SIG-M5 treated with dmso at 0.1 percent for 504 hours (cell line): ENCODE data around the gene NPIPB2.
"Not testable (repeated sequence)": the region's sequence is repeated elsewhere in the genome, so short reads cannot be mapped to it uniquely, and the experiment has no call there.

Experiments
- DNase-seq: peaks from one replicate; lab custom pipeline; 2025; ENCODE audit not compliant: unreplicated experiment; lab: John Stamatoyannopoulos, UW

The NPIPB2 gene

DNA sequence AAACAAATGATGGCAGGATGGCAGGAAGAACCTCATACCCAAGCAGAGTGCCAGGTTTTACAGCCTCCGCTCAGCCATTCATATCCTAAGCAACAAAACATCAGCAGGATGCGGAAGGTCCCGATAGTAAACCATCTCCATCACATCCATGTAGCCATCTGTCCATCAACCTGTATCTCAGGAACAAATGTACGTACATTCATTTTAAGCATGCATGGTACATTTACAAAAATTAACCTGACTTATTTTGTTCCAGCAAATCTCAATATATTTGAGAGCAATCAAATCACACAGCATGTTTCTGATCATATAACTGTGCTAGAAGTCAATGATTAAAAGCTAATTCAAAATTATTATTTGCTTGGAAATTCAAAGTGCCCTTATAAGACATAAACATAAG is at the start of gene NPIPB2:
Gene NPIPB2 (minus strand): TSS at position 101 of the 400 bp plus-strand sequence. CDS start 0 bp downstream, at position 101.
- not testable (repeated sequence) for DNase-seq

- no peak for DNase-seq
These were observed 49.0 kb upstream of the NPIPB2 start for GRCh38 chr16:11990702-11991390.

DNA sequence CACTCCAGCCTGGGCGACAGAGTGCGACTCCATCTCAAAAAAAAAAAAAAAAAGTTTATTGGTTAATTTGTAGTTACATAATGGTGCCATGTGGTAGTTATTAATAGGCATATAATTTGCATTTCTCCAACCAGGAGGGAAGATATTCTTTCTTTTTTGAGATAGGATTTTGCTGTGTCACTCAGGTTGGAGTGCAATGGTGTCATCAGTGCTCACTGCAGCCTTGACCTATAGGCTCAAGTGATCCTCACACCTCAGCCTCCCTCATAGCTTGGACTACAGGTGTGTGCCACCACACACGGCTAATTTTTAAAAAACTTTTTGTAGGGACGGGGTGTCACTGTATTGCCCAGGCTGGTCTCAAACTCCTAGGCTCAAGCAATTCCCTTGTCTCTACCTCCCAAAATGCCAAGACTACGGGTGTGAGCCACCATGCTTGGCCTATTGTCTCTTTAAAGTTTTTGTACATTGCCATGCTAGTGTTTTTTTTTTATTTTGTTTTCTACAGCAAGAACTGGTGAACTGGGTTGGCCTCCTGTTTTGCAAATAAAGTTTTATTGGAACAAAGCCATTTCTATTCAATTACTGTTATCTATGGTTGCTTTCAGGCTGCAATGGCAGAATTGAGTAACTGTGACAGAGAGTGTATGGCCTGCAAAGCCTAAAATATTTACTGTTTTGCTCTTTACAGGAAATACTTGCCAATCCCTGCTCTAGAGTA is 46.6 kb upstream of the NPIPB2 start:
- no peak for DNase-seq

GRCh38 chr16:11986521-11987057 is 44.7 kb upstream of the NPIPB2 start:
- no peak for DNase-seq

- DNase-seq, result no peak
These were observed 43.4 kb upstream of the NPIPB2 start for GRCh38 chr16:11985250-11985649.

DNA sequence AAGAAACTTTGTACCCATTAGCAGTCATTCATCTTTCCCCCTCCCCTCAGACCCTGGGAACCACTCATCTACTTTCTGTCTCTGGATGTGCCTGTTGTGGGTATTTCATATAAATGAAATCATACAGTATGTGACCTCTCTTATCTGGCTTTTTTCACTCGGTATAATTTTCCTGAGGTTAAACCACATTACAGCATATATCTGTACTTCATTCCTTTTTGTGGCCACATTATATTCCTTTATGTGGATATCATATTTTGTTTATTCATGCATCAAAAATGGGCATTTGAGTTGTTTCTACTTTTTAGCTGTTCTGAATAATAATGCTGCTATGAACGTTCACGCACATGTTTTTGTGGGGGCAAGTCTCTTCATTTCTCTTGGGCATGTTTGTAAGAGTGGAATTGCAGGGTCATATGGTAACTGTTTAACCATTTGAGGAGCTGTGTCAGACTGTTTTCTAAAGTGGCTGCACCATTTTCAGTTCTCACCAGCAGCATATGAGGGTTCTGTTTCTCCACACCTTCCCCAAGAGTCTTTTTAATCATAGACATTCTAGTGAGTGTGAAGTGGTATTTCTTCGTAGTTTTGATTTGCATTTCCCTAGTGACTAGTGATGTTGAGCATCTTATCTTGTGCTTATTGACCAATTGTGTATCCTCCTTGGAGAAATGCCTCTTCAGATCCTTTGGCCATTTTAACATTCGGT is 38.4 kb upstream of the NPIPB2 start:
- DNase-seq, result no peak

DNA sequence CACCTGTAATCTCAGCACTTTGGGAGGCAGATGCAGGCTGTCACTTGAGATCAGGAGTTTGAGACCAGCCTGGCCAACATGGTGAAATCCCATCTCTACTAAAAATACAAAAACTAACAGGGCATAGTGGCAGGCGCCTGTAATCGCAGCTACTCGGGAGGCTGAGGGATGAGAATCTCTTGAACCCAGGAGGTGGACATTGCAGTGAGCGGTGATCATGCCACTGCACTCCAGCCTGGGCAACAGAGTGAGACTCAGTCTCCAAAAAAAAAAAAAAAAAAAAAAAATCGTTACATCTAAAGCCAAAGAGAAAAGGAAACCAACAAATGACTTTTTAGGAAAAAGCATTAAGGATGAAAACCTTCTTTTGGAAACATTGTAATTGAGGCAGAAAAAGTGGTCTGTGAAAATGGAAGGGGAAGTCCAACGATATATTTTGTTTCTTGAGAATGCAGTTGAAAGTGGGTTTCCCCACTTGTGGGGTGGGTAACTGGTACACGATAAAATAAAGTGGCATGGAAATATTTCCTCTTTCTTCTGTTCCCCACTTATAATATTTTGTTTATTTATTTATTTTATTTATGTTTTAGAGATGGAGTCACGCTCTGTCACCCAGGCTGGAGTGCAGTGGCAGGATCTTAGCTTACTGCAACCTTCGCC is 37.3 kb upstream of the NPIPB2 start:
- no peak for DNase-seq

DNA sequence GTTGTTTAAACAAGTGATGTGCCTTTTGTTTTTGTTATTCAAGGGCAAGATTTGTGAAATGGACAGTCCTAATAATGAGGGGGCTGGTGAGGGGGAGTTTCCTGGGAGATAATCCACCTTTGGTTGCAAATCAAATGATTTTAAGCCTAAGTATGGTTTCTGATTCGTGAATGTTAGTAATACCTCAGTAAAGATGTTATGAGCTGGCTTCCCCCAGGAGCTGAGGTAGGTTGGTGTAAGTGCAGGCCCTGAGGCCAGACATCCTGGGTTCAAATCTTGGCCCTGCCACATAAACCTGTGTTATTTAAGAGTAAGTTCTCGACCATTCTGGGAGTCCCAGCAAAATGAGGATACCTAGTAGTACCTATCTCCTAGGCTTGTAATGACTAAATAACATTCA is 36.2 kb upstream of the NPIPB2 start:
- no peak for DNase-seq

DNA sequence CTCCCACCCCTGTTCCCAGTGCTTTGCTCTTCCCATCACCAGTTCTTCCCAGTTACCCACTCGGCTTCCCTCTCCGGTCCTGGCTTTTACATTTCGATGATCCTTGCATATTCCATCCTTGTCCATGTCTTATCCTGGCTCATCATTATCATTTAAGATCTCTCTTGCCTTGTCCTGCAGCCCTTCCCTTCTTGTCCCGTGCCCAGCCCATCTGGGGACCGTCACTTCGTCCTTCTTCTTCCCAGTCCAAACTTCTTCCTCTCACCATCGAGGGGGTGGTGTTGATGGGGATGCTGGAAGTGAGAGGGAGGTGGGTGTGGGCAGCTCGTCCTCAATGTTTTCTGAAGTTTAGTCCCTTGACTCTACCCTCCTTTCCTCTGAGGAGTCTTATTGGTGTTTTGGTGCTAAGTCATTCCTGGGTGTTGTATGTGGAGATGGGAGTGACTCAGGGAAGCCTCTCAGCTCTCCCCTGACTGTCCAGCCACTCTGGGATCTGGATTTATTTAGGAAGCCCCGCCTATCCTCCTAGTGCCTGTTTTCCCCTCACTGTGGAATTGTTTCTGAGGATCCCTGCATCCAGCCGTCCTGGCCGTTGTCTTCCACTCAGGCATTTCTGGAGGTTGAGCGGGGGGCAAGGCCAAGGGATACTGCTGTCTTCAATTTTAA is 35.7 kb upstream of the NPIPB2 start:
- peak; percentile 14 for DNase-seq

DNA sequence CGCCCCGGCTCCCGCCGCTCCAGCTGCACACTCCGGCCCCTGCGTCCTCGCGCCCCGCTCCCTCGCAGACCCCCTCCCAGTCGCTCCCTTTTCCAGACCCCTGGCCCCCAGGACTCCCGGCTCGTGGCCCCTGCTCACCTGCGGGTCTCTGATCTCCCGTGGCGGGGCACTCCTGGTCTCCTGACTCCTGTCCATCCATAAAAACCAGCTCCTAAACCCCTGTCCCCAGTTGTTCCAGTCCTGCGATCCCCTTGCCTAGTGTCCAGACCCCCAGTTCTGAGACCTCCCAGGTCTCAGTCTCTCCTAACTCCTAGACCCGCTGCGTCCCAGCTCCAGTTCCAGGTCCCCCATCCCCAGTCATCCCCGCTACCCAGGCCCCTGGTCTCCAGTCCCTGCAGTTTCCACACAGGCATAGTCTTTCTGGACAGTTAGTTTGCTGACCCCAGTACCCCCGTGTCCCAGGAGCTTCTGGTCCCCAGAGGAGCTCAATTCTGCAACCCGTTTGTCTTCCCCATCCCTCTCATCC is 35.1 kb upstream of the NPIPB2 start:
- no peak for DNase-seq

- DNase-seq, result no peak
These were observed 31.2 kb upstream of the NPIPB2 start for GRCh38 chr16:11973070-11973469.

- DNase-seq, result peak; percentile 11
These were observed 30.3 kb upstream of the NPIPB2 start for GRCh38 chr16:11972128-11972527.

DNA sequence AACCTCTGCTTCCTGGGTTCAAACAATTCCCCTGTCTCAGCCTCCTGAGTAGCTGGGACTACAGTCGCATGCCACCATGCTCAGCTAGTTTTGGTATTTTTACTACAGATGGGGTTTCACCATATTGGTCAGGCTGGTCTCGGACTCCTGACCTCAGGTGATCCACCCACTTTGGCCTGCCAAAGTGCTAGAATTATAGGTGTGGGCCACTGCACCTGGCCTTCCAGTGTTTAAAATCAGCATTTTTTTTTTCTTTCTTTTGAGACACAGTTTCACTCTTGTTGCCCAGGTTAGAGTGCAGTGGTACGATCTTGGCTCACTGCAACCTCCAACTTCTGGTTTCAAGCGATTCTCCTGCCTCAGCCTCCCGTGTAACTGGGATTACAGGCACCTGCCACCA is 28.4 kb upstream of the NPIPB2 start:
- DNase-seq, result not testable (repeated sequence)

DNA sequence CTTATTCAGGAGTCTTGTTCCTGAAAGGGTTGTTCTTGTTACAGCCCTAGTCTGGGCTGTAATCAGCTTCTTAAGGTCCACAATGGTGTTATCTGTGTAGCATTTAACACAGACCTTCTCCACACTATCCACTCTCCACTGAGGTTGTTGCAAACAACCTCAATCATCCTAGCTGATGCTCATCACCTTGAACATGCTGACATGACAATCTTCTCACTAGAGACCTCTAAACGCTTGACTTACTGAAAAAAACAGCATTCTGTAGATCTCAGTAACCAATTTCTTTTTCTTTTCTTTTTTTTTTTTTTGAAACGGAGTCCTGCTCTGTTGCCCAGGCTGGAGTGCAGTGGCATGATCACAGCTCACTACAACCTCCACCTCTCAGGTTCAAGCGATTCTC is 26.7 kb upstream of the NPIPB2 start:
- no peak for DNase-seq

- no peak for DNase-seq
These were observed 25.5 kb upstream of the NPIPB2 start for GRCh38 chr16:11967195-11967911.

GRCh38 chr16:11966173-11966572 is 24.3 kb upstream of the NPIPB2 start:
- peak; percentile 32 for DNase-seq

- no peak for DNase-seq
These were observed 23.1 kb upstream of the NPIPB2 start, which contains the start of gene TNFRSF17 for GRCh38 chr16:11964761-11965551. Gene TNFRSF17 (plus strand): TSS chr16:11965210. CDS start chr16:11965325, 115 bp downstream.

DNA sequence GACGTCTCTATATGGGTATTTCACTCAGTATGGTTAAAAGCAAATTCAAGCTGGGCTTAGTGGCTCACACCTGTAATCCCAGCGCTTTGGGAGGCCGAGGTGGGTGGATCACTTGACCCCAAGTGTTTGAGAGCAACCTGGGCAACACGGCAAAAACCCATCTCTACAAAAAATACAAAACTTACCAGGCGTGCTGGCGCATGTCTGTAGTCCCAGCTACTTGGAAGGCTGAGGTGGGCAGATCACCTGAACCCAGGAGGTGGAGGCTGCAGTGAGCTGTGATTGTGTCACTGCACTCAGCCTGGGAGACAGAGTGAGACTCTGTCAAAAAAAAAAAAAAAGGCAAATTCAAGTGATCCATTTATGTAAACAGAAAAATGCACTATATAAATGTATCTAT is 21.9 kb upstream of the NPIPB2 start:
- no peak for DNase-seq

- not testable (repeated sequence) for DNase-seq
These were observed 21.1 kb upstream of the NPIPB2 start for GRCh38 chr16:11962978-11963377.
